Ishikawa (cell line): Measurements from ENCODE around the gene TAL1.

ENCODE experiments used
- CEBPB ChIP-seq: IDR thresholded peaks from 2 replicates; pipeline ENCODE4 v1.6.1; 2012
- CREB1 ChIP-seq: IDR thresholded peaks from 2 replicates; pipeline ENCODE4 v1.6.1; 2012; ENCODE audit warnings: low read depth
- EGR1 ChIP-seq: IDR thresholded peaks from 2 replicates; pipeline ENCODE4 v1.6.1; 2012
- EP300 ChIP-seq: IDR thresholded peaks from 2 replicates; pipeline ENCODE4 v1.6.1; 2012; ENCODE audit warnings: borderline replicate concordance
- FOXM1 ChIP-seq: IDR thresholded peaks from 2 replicates; pipeline ENCODE4 v1.6.1; 2012; ENCODE audit warnings: low read depth, borderline replicate concordance
- NFIC ChIP-seq: IDR thresholded peaks from 2 replicates; pipeline ENCODE4 v1.6.1; 2012
- RAD21 ChIP-seq: IDR thresholded peaks from 2 replicates; pipeline ENCODE4 v1.6.1; 2012; ENCODE audit warnings: low read depth
- TAF1 ChIP-seq: IDR thresholded peaks from 2 replicates; pipeline ENCODE4 v1.6.1; 2012; ENCODE audit warnings: low read depth, mild to moderate bottlenecking
- TCF12 ChIP-seq: IDR thresholded peaks from 2 replicates; pipeline ENCODE4 v1.6.1; 2012; ENCODE audit warnings: low read depth
- TEAD4 ChIP-seq: IDR thresholded peaks from 2 replicates; pipeline ENCODE4 v1.6.1; 2012
- YY1 ChIP-seq: IDR thresholded peaks from 2 replicates; pipeline ENCODE4 v1.6.1; 2012; ENCODE audit warnings: low read depth
- ZBTB7A ChIP-seq: IDR thresholded peaks from 2 replicates; pipeline ENCODE4 v1.6.1; 2012; ENCODE audit warnings: low read depth
- TF ChIP-seq, protein P1 (sequence below): IDR thresholded peaks from 2 replicates; pipeline ENCODE4 v1.6.1; 2012
- TF ChIP-seq, protein P2 (sequence below): IDR thresholded peaks from 2 replicates; pipeline ENCODE4 v1.6.1; 2012; ENCODE audit warnings: low read depth, mild to moderate bottlenecking
- TF ChIP-seq, protein P3 (sequence below): IDR thresholded peaks from 2 replicates; pipeline ENCODE4 v1.6.1; 2012

TAL1 gene

DNA sequence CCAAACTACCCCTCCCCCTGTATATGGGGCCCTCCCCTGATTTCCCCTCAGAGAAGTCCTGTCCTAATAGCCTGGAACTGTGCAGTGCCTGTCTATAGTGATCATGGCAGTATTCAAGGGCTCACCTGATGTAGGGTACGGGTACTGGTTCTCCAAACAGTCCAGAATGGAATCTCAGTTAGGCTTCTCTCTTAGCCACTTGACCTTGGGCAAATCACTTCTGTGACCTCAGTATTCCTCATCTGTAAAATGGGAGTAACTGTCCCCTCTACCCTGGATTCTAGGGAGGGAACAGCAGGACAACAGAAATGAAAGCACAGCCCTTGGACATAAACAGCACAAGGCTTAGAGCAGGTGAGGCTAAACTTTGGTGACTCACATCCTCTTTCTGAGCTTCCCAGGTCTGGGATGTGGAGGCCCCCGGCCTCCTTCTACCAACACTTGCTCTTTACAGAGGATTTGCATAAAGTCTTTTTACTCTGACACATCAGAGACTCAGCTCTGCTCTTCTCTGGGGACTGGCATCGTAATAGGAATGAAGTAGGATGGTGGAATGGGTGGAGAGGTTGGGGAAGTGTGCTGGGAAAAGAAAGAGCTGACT, 22.2 kb downstream of the TAL1 start:
- TF ChIP-seq FOXM1 (no peak), TEAD4 (no peak), CEBPB (no peak), CREB1 (no peak), EGR1 (no peak), NFIC (no peak), TAF1 (no peak), RAD21 (no peak), YY1 (no peak), TCF12 (no peak), EP300 (no peak), ZBTB7A (no peak)
- TF ChIP-seq, protein P1, sequence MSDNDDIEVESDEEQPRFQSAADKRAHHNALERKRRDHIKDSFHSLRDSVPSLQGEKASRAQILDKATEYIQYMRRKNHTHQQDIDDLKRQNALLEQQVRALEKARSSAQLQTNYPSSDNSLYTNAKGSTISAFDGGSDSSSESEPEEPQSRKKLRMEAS, result no peak
- TF ChIP-seq, protein P2, sequence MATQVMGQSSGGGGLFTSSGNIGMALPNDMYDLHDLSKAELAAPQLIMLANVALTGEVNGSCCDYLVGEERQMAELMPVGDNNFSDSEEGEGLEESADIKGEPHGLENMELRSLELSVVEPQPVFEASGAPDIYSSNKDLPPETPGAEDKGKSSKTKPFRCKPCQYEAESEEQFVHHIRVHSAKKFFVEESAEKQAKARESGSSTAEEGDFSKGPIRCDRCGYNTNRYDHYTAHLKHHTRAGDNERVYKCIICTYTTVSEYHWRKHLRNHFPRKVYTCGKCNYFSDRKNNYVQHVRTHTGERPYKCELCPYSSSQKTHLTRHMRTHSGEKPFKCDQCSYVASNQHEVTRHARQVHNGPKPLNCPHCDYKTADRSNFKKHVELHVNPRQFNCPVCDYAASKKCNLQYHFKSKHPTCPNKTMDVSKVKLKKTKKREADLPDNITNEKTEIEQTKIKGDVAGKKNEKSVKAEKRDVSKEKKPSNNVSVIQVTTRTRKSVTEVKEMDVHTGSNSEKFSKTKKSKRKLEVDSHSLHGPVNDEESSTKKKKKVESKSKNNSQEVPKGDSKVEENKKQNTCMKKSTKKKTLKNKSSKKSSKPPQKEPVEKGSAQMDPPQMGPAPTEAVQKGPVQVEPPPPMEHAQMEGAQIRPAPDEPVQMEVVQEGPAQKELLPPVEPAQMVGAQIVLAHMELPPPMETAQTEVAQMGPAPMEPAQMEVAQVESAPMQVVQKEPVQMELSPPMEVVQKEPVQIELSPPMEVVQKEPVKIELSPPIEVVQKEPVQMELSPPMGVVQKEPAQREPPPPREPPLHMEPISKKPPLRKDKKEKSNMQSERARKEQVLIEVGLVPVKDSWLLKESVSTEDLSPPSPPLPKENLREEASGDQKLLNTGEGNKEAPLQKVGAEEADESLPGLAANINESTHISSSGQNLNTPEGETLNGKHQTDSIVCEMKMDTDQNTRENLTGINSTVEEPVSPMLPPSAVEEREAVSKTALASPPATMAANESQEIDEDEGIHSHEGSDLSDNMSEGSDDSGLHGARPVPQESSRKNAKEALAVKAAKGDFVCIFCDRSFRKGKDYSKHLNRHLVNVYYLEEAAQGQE, result no peak
- TF ChIP-seq, protein P3, sequence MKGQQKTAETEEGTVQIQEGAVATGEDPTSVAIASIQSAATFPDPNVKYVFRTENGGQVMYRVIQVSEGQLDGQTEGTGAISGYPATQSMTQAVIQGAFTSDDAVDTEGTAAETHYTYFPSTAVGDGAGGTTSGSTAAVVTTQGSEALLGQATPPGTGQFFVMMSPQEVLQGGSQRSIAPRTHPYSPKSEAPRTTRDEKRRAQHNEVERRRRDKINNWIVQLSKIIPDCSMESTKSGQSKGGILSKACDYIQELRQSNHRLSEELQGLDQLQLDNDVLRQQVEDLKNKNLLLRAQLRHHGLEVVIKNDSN, result no peak

DNA sequence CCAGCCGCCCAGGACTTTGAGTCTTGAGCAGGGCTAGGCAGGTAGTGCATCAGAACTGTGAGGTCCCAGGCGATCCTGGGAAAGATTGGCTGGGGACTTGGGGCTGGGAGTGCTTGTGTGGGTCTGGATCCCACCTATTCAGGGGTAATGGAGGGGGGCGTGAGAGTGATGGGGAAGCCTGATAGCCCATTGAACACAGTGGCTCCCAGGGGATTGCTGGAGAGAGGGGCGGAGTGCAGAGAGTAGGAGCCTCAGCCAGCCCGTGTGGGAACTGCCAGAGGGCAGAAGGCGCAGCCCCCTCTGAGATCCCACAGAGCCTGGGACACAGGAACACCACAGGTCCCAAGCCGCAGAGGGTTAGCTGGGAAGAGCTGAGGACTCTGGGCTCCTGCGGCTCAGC, 22.9 kb downstream of the TAL1 start:
- TF ChIP-seq, protein P2, result no peak
- no peak for TF ChIP-seq TAF1
- TF ChIP-seq CEBPB, result no peak

DNA sequence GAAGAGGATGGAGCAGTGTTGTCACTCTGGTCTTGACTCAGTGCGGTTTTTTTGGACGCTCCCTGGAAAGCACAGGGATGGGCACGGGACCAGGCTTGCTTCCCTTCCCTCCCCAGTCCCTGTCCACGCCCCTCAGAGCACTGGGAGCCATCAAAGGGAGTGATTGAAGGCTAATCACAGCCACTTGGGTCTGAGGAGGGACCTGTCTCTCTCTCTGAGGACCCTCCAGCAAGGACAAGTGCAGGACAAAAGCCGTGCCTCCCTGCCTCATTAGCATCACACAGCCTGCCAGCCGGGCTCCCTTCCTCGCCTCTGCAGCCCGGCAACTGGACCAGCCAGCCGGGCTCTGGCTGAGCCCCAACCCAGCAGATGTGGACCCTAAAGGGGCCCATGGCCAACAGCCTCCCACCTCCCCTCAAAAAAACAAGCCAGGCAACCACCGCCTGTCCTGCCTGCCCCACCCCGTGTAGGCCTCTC, 23.6 kb downstream of the TAL1 start:
- TF ChIP-seq EGR1, result no peak
- no peak for TF ChIP-seq CEBPB
- no peak for TF ChIP-seq YY1
- no peak for TF ChIP-seq TCF12
- TF ChIP-seq FOXM1, result no peak
- TF ChIP-seq, protein P1, result no peak
- no peak for TF ChIP-seq NFIC
- TF ChIP-seq, protein P2, result no peak
- TF ChIP-seq TAF1, result no peak
- no peak for TF ChIP-seq CREB1
- TF ChIP-seq, protein P3, result no peak
- TF ChIP-seq EP300, result no peak
- no peak for TF ChIP-seq TEAD4
- TF ChIP-seq ZBTB7A, result no peak
- TF ChIP-seq RAD21, result no peak

DNA sequence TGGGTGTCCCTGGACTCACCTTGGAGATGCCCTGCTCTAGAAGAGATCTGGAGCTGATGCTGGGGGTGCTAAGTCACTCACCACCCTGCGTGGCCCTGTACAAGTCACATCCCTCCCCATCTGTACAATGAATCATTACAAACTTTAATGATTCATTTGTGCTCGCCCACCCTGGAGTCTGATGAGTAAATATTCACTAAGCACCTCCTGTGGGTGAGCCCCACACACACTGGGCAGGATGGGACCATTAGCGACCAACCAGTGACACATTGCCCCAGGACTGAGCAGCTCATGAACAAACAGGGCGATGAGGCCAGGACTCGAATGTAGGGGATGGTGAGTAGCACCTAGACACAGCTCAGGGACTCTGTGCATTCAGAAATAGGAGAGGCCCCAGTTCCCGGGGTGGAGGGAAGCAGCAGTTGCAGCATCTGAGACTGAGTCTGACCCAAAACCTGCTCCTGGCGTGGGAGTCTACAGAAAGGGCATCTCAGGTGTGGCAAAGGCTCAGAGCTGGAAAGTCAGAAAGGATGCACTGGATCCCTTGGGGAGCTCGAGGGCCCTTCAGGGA, 24.1 kb downstream of the TAL1 start:
- no peak for TF ChIP-seq TAF1

DNA sequence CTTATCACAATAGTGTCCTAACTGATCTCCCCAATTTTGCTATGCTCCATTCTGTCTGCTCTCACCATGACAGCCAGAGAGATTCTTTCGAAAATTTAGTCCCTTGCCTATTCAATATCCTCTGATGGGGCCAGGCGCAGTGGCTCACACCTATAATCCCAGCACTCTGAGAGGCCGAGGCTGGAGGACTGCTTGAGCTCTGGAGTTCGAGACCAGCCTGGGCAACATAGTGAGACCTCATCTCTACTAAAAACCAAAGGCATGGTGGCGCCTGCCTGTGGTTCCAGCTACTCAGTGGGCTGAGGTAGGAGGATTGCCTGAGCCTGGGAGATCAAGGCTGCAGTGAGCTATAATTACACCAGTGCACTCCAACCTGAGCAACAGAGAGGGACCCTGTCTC, 26.1 kb downstream of the TAL1 start:
- TF ChIP-seq NFIC (no peak), EP300 (no peak), YY1 (no peak), RAD21 (no peak), TEAD4 (no peak), TCF12 (no peak)
- TF ChIP-seq, protein P1, result no peak
- TF ChIP-seq, protein P2, result no peak
- TF ChIP-seq, protein P3, result no peak
